HepG2 (cell line): Measurements from ENCODE around the gene CHRNG. TPM values are rescaled to one million over a fixed set of nuclear protein-coding genes. Genes with fewer than 3 reads are reported as not detected.

ENCODE experiments used
- DMAP1 ChIP-seq: IDR thresholded peaks from 2 replicates; pipeline ENCODE4 v1.6.1; 2016
- FLYWCH1 ChIP-seq: sonication (generic); formaldehyde crosslinking; IDR thresholded peaks from 2 replicates; pipeline ENCODE4 v1.8.1; 2023; ENCODE audit warnings: mild to moderate bottlenecking, missing genetic modification reagents
- HHEX ChIP-seq: IDR thresholded peaks from 2 replicates; pipeline ENCODE4 v1.6.1; 2016; ENCODE audit warnings: control low read depth
- HNRNPUL1 ChIP-seq: fragments of 200-400 bp; formaldehyde crosslinking; IDR thresholded peaks from 2 replicates; pipeline ENCODE4 v1.6.1; 2017; ENCODE audit warnings: low read depth, mild to moderate bottlenecking, low read length, moderate library complexity
- HOXA7 ChIP-seq: sonication (generic); formaldehyde crosslinking; IDR thresholded peaks from 2 replicates; pipeline ENCODE4 v1.8.1; 2022; ENCODE audit warnings: mild to moderate bottlenecking, missing genetic modification reagents, moderate library complexity
- KLF13 ChIP-seq: sonication (generic); formaldehyde crosslinking; IDR thresholded peaks from 2 replicates; pipeline ENCODE4 v1.4.0; 2020; ENCODE audit warnings: mild to moderate bottlenecking, missing genetic modification reagents
- NFE2 ChIP-seq: sonication (generic); formaldehyde crosslinking; IDR thresholded peaks from 2 replicates; pipeline ENCODE4 v1.4.0; 2020; ENCODE audit warnings: missing genetic modification reagents
- PCBP1 ChIP-seq: fragments of 200-400 bp; formaldehyde crosslinking; IDR thresholded peaks from 2 replicates; pipeline ENCODE4 v1.6.1; 2017; ENCODE audit warnings: mild to moderate bottlenecking, low read depth, low read length, borderline replicate concordance
- PITX1 ChIP-seq: sonication (generic); formaldehyde crosslinking; IDR thresholded peaks from 2 replicates; pipeline ENCODE4 v1.5.1; 2020; ENCODE audit warnings: mild to moderate bottlenecking, missing genetic modification reagents
- POLR2G ChIP-seq: fragments of 200-400 bp; formaldehyde crosslinking; IDR thresholded peaks from 2 replicates; pipeline ENCODE4 v1.6.1; 2018; ENCODE audit warnings: mild to moderate bottlenecking, low read depth, low read length, moderate library complexity
- SIX4 ChIP-seq: sonication (generic); formaldehyde crosslinking; IDR thresholded peaks from 2 replicates; pipeline ENCODE4 v1.4.0; 2020; ENCODE audit warnings: missing genetic modification reagents
- SMAD1 ChIP-seq: sonication (generic); formaldehyde crosslinking; IDR thresholded peaks from 2 replicates; pipeline ENCODE4 v1.4.0; 2020; ENCODE audit warnings: missing genetic modification reagents, low read depth, mild to moderate bottlenecking, borderline replicate concordance
- SMC3 ChIP-seq: IDR thresholded peaks from 2 replicates; pipeline ENCODE4 v1.6.1; 2011; ENCODE audit warnings: low read length, improper control_type of control experiment
- SNRNP70 ChIP-seq: fragments of 200-400 bp; formaldehyde crosslinking; IDR thresholded peaks from 2 replicates; pipeline ENCODE4 v1.6.1; 2017; ENCODE audit warnings: mild to moderate bottlenecking, low read depth, low read length, moderate library complexity
- ZNF256 ChIP-seq: sonication (generic); formaldehyde crosslinking; conservative IDR thresholded peaks from 2 replicates; pipeline ENCODE4 v1.4.0; 2020; ENCODE audit warnings: missing genetic modification reagents
- ZNF430 ChIP-seq: sonication (generic); formaldehyde crosslinking; IDR thresholded peaks from 2 replicates; pipeline ENCODE4 v1.9.0; 2021; ENCODE audit warnings: mild to moderate bottlenecking, missing genetic modification reagents
- ZNF788 ChIP-seq: sonication (generic); formaldehyde crosslinking; IDR thresholded peaks from 2 replicates; pipeline ENCODE4 v1.5.0; 2020; ENCODE audit warnings: mild to moderate bottlenecking, missing genetic modification reagents, borderline replicate concordance
- ZSCAN30 ChIP-seq: sonication (generic); formaldehyde crosslinking; IDR thresholded peaks from 2 replicates; pipeline ENCODE4 v1.5.0; 2020; ENCODE audit warnings: mild to moderate bottlenecking, missing genetic modification reagents
- polyA plus RNA-seq, 8 experiments: library from polyadenylated mRNA; depleted of rRNA in 3 of 8; stranded (reverse) in 7 of 8; unstranded in 1 of 8; fragments of >200 nt; fragmentation: Illumina TruSeq in 4 of 8; extraction: Trizol in 4 of 8; gene quantifications; 2 replicates each; pipeline versions ENCODE4 v1.2.1 to v1.2.3, GENCODE V29; 2011 to 2016; ENCODE audit warnings: low read depth in 4 of 8, missing spikeins in 1 of 8, mixed read lengths in 1 of 8; ENCODE audit not compliant: insufficient read depth in 1 of 8
- total RNA-seq, 5 experiments: library from RNA; depleted of rRNA; stranded (reverse); fragments of >200 nt; fragmentation: Illumina TruSeq; extraction: Trizol; gene quantifications; 2 replicates each; pipeline ENCODE4 v1.2.3, GENCODE V29; 2016; ENCODE audit warnings: low read depth in 1 of 5
- TF ChIP-seq, protein P1 (sequence below): sonication (generic); formaldehyde crosslinking; IDR thresholded peaks from 2 replicates; pipeline ENCODE4 v1.5.0; 2020; ENCODE audit warnings: mild to moderate bottlenecking, missing genetic modification reagents, borderline replicate concordance
- TF ChIP-seq, protein P2 (sequence below): fragments of 450-650 bp; IDR thresholded peaks from 2 replicates; pipeline ENCODE4 v1.6.1; 2017; ENCODE audit warnings: mild to moderate bottlenecking
- TF ChIP-seq, protein P3 (sequence below): sonication (generic); formaldehyde crosslinking; IDR thresholded peaks from 2 replicates; pipeline ENCODE4 v1.8.1; 2023; ENCODE audit warnings: mild to moderate bottlenecking, inconsistent platforms, moderate library complexity, missing genetic modification reagents, borderline replicate concordance
- TF ChIP-seq, protein P4 (sequence below): sonication (generic); formaldehyde crosslinking; IDR thresholded peaks from 2 replicates; pipeline ENCODE4 v1.8.0; 2022; ENCODE audit warnings: missing genetic modification reagents, mild to moderate bottlenecking, moderate library complexity, borderline replicate concordance

Gene CHRNG
- total and polyA plus RNA-seq, 2 of the 13 experiments (the other 11 are each of a cell fraction or from before 2014, with no cell fraction given), result not detected

DNA sequence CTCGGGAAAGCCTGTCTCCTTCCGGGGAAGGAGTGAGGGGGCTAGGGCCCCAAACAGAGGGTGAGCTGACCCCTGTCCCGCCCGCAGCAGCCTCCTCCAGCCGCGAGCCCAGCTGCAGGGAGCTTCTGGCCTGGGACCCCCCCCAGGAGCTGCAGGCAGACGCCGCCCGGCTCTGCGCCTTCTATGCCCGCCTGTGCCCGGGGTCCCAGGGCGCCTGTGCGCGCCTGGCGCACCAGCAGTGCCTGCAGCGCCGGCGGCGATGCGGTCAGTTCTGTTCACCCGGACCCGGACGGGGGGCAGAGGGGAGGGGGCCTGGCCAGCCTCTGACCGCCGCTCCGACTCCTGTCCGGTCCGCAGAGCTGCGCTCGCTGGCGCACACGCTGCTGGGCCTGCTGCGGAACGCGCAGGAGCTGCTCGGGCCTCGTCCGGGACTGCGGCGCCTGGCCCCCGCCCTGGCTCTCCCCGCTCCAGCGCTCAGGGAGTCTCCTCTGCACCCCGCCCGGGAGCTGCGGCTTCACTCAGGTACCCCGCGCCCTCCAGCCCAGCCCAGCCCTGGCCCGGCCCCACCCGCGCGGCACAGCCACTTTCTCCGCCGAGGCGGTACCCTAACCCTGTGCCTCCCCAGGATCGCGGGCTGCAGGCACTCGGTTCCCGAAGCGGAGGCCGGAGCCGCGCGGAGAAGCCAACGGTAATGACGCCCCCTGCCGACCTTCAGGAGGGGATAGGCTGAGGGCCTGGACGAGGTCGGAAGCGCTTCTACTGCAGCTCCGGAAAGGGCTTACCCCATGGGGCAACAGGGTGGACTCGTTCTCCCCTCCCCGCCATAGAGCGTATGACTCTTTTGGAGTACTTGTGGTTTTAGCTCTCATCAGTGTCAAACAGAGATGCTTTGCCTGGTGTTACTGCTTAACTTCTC lies 15.6 kb upstream of the CHRNG start (continued):
- TF ChIP-seq, protein P1, sequence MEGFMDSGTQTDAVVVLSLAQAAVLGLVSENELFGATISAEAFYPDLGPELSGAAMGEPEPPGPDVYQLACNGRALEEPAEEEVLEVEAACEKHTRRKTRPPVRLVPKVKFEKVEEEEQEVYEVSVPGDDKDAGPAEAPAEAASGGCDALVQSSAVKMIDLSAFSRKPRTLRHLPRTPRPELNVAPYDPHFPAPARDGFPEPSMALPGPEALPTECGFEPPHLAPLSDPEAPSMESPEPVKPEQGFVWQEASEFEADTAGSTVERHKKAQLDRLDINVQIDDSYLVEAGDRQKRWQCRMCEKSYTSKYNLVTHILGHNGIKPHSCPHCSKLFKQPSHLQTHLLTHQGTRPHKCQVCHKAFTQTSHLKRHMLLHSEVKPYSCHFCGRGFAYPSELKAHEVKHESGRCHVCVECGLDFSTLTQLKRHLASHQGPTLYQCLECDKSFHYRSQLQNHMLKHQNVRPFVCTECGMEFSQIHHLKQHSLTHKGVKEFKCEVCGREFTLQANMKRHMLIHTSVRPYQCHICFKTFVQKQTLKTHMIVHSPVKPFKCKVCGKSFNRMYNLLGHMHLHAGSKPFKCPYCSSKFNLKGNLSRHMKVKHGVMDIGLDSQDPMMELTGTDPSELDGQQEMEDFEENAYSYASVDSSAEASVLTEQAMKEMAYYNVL (CRISPR knock-in tag), result no peak
- TF ChIP-seq KLF13 (CRISPR knock-in tag) (no peak), HNRNPUL1 (no peak), HHEX (no peak), DMAP1 (no peak), SNRNP70 (no peak), ZSCAN30 (0 out of 2 replicates have a peak, but pooled peaks have one; percentile 53), HOXA7 (no peak), ZNF788 (0 out of 2 replicates have a peak, but pooled peaks have one; percentile 1), PCBP1 (no peak), SMAD1 (CRISPR knock-in tag) (0 out of 2 replicates have a peak, but pooled peaks have one; percentile 16), SIX4 (CRISPR knock-in tag) (no peak), NFE2 (no peak), PITX1 (CRISPR knock-in tag) (no peak), ZNF256 (no peak), POLR2G (no peak), ZNF430 (no peak), SMC3 (no peak), FLYWCH1 (CRISPR knock-in tag) (no peak)
- TF ChIP-seq, protein P2, sequence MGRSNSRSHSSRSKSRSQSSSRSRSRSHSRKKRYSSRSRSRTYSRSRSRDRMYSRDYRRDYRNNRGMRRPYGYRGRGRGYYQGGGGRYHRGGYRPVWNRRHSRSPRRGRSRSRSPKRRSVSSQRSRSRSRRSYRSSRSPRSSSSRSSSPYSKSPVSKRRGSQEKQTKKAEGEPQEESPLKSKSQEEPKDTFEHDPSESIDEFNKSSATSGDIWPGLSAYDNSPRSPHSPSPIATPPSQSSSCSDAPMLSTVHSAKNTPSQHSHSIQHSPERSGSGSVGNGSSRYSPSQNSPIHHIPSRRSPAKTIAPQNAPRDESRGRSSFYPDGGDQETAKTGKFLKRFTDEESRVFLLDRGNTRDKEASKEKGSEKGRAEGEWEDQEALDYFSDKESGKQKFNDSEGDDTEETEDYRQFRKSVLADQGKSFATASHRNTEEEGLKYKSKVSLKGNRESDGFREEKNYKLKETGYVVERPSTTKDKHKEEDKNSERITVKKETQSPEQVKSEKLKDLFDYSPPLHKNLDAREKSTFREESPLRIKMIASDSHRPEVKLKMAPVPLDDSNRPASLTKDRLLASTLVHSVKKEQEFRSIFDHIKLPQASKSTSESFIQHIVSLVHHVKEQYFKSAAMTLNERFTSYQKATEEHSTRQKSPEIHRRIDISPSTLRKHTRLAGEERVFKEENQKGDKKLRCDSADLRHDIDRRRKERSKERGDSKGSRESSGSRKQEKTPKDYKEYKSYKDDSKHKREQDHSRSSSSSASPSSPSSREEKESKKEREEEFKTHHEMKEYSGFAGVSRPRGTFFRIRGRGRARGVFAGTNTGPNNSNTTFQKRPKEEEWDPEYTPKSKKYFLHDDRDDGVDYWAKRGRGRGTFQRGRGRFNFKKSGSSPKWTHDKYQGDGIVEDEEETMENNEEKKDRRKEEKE, result no peak
- TF ChIP-seq, protein P3, sequence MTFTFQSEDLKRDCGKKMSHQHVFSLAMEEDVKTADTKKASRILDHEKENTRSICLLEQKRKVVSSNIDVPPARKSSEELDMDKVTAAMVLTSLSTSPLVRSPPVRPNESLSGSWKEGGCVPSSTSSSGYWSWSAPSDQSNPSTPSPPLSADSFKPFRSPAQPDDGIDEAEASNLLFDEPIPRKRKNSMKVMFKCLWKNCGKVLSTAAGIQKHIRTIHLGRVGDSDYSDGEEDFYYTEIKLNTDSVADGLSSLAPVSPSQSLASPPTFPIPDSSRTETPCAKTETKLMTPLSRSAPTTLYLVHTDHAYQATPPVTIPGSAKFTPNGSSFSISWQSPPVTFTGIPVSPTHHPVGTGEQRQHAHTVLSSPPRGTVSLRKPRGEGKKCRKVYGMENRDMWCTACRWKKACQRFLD (CRISPR knock-in tag), result no peak
- TF ChIP-seq, protein P4, sequence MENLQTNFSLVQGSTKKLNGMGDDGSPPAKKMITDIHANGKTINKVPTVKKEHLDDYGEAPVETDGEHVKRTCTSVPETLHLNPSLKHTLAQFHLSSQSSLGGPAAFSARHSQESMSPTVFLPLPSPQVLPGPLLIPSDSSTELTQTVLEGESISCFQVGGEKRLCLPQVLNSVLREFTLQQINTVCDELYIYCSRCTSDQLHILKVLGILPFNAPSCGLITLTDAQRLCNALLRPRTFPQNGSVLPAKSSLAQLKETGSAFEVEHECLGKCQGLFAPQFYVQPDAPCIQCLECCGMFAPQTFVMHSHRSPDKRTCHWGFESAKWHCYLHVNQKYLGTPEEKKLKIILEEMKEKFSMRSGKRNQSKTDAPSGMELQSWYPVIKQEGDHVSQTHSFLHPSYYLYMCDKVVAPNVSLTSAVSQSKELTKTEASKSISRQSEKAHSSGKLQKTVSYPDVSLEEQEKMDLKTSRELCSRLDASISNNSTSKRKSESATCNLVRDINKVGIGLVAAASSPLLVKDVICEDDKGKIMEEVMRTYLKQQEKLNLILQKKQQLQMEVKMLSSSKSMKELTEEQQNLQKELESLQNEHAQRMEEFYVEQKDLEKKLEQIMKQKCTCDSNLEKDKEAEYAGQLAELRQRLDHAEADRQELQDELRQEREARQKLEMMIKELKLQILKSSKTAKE, result no peak
